ENCODE data around the gene RRN3.
"Not testable (repeated sequence)": the region's sequence is repeated elsewhere in the genome, so short reads cannot be mapped to it uniquely, and the experiment has no call there.

DNA sequence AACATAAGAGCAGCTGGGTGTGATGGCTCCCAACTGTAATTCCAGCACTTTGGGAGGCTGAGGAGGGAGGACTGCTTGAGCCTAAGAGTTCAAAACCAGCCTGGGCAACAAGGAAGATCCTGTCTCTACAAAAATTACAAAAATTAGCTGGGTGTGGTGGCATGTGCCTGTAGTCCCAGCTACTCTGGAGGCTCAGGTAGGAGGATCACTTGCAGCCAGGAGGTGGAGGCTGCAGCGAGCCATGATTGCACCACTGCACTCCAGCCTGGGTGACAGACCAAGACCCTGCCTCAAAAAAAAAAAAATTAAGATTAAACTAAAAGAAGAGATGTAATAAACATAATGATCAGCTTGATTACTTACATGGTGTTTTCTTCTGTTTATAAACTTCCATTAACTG, 43.6 kb downstream of the RRN3 start:
- not testable (repeated sequence) for TF ChIP-seq POLR2A, CTCF (IDR thresholded peaks at IDR 0.05)

Measured in Peyer's patch (tissue), 4 donors.